OCI-LY3 (cell line): ENCODE data around the gene GOLGA6D.
"Not testable (repeated sequence)": the region's sequence is repeated elsewhere in the genome, so short reads cannot be mapped to it uniquely, and the experiment has no call there.

Experiments
- H2AFZ ChIP-seq: fragments of 200-600, 300-600 bp; shearing (Covaris generic); 2 replicates; pipeline ENCODE4 v1.6.0; 2014; ENCODE audit warnings: antibody characterized with exemption, low read depth, low read length
- H3K27ac ChIP-seq: fragments of 200-600, 300-600 bp; sonication (generic); 2 replicates; pipeline ENCODE4 v1.5.1; 2014; ENCODE audit warnings: mild to moderate bottlenecking, low read length, moderate library complexity, mixed read lengths
- H3K27me3 ChIP-seq: fragments of 200-600, 300-600 bp; sonication (generic); 2 replicates; pipeline ENCODE4 v1.6.1; 2014; ENCODE audit warnings: low read depth, low read length, mixed read lengths
- H3K36me3 ChIP-seq: fragments of 200-600, 300-600 bp; sonication (generic); replicated peaks from 2 replicates; pipeline ENCODE3; 2014; ENCODE audit warnings: low read depth, low read length, mixed read lengths
- H3K4me1 ChIP-seq: fragments of 300-600, 200-600 bp; sonication (generic); 2 replicates; pipeline ENCODE4 v1.6.1; 2014; ENCODE audit warnings: low read length, mixed read lengths
- H3K4me2 ChIP-seq: fragments of 200-600, 300-600 bp; sonication (generic); 2 replicates; pipeline ENCODE4 v1.6.1; 2014; ENCODE audit warnings: low read length, mixed read lengths
- H3K4me3 ChIP-seq: fragments of 300-600, 200-600 bp; sonication (generic); 2 replicates; pipeline ENCODE4 v1.5.1; 2014; ENCODE audit warnings: antibody characterized with exemption, mild to moderate bottlenecking, low read length, moderate library complexity
- H3K79me2 ChIP-seq: fragments of 300-600, 200-600 bp; shearing (Covaris generic); 2 replicates; pipeline ENCODE4 v1.6.1; 2014; ENCODE audit warnings: mild to moderate bottlenecking, low read length, mixed read lengths
- H3K9ac ChIP-seq: fragments of 300-600, 200-600 bp; shearing (Covaris generic); 2 replicates; pipeline ENCODE4 v1.6.0; 2014; ENCODE audit warnings: mild to moderate bottlenecking, low read length, moderate library complexity
- H3K9me3 ChIP-seq: fragments of 200-600, 300-600 bp; shearing (Covaris generic); 2 replicates; pipeline ENCODE4 v1.6.1; 2014; ENCODE audit warnings: low read length, mixed read lengths; ENCODE audit not compliant: insufficient read depth
- H4K20me1 ChIP-seq: fragments of 200-600, 300-600 bp; sonication (generic); 2 replicates; pipeline ENCODE4 v1.6.1; 2016; ENCODE audit warnings: low read length, mixed read lengths; ENCODE audit not compliant: insufficient read depth
- CTCF ChIP-seq: fragments of 200-600, 300-600 bp; sonication (generic); IDR thresholded peaks from 2 replicates; pipeline ENCODE4 v1.5.1; 2014; ENCODE audit warnings: antibody characterized with exemption, low read length, low read depth
- EZH2phosphoT487 ChIP-seq: fragments of 200-600 bp; shearing (Covaris generic); IDR thresholded peaks from 2 replicates; pipeline ENCODE4 v1.6.1; 2018; ENCODE audit warnings: antibody characterized with exemption, mixed run types, low read depth

Gene GOLGA6D

GRCh38 chr15:75342221-75342620 is 59.6 kb downstream of the GOLGA6D start:
- Histone ChIP-seq H3K4me2 (no peak overlapping the region), H3K79me2 (no peaks in the 10 kb centered on the region), H3K4me3 (no peak overlapping the region), H3K27ac (no peak overlapping the region), H3K4me1 (no peaks in the 10 kb centered on the region), H3K9ac (no peak overlapping the region), H3K36me3 (peaks cover 5% of the 10 kb centered on the region), H2AFZ (no peak overlapping the region), H3K27me3 (no peaks in the 10 kb centered on the region), H4K20me1 (no peaks in the 10 kb centered on the region), H3K9me3 (no peaks in the 10 kb centered on the region)
- TF ChIP-seq CTCF: no peak
- TF ChIP-seq EZH2phosphoT487: no peak

- H3K4me2 ChIP-seq, H3K79me2 ChIP-seq, H3K4me1 ChIP-seq, H3K27me3 ChIP-seq, H3K36me3 ChIP-seq, H2AFZ ChIP-seq, H4K20me1 ChIP-seq, H3K9me3 ChIP-seq, H3K27ac ChIP-seq, H3K4me3 ChIP-seq, H3K9ac ChIP-seq: not testable (repeated sequence)
Measured at GRCh38 chr15:75343953-75344352, 61.3 kb downstream of the GOLGA6D start.
